NK-92 (cell line): ENCODE measurements around the gene EPHA7.

Experiments
- DNase-seq: peaks from one replicate; lab custom pipeline; 2025; ENCODE audit not compliant: unreplicated experiment; lab: John Stamatoyannopoulos, UW

EPHA7 gene

DNA sequence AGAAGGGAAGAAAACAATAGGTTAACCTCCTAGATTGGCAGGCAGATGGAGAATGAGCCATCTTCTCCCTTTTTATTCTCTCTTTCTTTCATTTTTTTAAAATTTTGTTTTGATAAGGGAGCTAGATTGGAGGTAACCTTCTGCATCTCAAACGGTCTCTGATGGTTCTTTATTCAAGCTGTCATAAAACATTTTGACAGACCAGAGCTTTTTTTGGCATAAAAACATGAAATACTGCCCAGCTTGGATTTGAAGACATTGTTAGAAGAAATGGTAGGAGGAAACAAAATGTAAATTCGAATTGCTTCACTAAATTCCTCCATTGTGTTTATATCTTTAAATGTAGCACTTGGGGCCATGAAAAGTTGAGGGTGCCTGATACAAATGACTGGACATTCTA, 158.5 kb downstream of the EPHA7 start:
- no peak for DNase-seq

DNA sequence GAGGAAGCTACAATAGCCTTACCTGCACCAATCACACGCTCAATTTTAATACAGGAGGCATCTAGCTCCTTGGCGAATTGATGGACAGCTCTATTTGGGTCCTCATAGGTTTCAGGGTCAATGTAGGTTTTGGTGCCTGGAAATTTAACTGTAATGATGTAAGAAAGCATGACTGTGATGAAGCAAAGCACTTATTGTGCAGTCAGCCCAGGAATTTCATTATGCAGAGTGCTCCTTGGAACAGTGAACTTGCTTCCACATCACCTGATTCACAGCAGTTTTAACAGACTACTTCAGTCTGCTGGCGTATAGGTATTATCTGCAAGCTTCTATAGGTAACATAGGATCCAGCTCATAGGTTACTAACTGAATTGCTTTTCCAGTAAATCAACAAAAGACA, 160.0 kb downstream of the EPHA7 start:
- DNase-seq, result no peak

DNA sequence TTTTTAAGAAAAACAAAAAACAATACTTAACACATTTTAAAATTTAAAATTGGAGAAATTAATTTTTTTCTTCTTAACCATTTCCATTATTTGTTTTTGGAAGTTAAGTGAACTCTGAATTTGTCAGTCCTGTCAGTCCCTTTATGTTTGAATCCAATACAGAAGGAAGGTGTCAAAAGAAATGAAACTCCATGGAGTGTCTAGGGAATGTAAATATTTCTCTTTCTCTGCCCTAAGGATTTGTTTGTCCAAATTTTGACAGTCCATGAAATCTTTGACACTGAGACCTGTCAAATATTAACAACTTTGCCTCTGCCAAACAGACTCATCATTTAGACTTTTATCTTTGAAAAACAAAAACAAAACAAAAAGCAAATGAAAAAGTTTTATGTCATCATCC, 166.4 kb downstream of the EPHA7 start:
- DNase-seq, result no peak

DNA sequence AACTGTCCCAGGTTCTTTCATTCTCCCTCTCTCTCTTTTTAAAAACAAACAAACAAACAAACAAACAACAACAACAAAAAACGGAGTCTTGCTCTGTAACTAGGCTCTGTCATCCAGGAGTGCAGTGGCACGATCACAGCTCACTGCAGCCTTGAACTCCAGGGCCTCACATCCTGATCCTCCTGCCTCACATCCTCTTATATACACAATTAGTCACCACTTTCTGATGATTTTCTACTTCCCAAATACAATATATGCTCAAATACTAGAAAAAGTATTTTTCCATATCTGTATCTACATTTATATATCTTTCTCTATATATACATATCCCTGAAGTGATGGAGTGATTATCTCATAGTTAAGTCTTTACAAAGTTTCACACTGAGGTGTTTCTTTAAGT, 170.7 kb downstream of the EPHA7 start:
- DNase-seq, result no peak

DNA sequence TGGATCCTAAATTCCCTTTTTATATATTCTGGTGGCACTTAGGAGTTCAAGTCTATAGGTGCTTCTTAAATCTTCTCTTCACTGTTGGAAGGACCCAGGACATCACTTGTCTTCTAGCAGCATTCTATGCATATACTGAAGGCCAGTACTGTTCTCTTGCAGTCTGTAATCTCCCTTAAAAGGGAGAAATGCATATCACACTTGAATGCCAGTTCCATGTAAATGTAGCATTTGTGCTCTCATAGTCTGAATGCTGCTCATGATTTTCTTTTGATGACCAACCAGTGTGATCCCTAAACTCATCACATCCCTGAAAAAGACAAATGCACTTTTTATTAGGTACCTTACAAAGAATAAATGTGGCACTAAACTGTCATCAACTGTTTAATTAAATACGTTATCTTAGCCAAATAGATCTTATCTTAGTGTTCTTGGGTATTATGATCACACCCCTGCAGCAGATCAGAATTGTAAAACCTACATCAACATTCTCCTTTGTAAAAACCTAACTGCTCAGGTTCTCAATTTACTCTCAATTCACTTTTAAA, 176.1 kb downstream of the EPHA7 start:
- no peak for DNase-seq

DNA sequence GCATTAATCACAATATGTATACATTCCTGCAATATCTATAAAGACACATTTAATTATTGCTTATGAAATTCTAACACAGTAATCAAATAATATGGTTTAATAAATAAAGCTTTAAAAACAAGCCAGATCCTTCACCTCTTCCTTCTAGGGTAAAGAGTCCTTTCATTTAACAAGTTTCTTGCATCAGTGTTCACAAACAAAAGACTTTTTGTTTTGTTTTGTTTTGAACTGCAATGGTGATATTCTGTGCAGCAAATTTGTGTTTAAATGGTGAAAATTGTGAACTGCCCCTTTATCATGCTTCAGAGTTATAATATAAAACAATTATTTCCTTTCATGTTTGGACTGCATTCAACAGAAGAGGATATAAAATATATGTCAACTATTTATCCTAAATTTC, 177.3 kb downstream of the EPHA7 start:
- DNase-seq, result no peak

DNA sequence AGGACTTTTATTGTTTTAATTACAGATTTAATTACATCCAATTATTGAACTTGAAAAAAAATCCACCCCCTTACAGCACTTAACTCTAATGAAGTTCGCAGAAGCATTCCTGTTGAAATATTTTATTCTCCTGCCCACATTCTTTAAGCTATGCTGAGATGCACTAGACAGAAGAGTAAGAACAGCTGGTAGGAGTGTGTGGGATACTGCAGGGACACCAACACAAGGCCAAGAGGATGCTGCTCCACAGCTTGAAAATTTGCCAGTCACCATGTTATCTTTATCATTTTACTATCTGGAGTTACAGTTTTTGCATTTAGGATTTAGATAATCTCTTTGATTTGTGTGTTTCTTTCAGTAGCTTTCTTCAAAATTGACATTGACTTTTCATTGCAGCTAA, 180.7 kb downstream of the EPHA7 start:
- no peak for DNase-seq

DNA sequence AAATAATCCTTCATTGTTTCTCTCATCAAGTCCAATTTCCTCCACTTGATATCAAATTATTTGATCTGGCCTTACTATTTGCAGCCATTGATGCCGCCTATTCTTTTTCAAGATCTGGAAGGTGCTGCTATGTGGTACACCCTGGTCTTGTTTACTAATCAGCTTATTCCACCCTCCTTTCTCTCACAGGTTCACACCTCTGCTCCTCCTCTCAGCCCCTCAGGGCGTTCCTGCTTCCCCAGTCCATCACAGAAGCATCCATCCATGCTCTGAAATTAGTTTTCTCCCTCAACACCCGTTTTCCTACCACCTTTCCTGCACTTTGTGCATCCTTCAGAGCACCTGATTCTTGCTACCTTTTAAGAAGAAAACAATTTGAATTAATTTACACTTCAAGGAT, 183.6 kb downstream of the EPHA7 start:
- no peak for DNase-seq

DNA sequence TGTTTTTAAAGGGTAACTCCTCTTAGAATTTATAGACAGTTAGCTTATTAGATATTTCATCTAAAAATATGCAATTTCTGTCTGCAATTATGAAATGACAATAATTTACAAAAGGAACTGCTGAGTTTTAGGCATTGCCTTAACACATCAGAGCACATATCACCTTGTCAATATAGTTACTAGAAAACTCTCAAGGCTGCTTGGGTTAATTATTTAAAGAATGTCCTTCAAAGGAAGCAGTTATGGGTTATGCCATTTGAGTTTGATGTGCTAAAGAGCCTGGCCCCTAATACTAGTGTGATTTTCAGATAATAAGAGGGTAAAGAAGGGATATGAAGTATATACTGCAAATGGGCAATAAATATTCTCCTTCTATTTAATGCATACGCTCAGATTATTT, 192.5 kb downstream of the EPHA7 start:
- DNase-seq, result no peak

DNA sequence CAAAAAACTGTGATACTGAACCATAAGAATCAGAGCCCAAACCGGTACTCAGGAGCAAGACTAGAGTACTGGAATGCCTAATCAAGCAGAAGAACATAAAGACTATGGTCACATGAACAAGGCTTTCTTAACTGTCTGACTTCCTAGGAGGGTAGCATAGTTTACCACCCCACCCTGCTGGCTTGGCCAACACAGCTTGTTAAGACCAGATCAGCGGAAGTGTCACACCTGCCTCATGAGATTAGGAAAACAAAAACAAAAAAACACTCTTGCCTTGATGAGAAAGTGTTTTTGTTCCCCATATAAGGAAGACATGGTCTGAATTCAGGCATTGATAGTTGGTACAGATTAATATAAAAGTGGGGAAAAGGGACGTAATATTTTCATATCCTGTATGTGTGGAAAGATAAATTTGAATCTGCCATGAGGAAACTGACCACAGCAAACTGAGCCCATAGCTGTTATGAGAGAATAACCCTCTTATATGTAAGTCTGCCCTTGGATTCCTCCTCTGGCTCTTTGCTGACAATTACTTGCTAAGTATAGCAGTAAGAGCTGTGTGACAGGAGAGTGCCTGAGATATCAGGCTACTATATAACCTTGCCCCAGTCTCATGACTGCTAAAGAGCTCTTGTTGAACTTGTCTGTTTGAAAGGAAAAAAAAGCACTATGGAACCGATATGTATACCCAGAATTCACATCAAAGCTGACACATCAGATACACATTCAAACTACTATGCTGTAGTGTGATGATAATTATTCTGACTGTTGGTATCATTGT, 197.1 kb downstream of the EPHA7 start:
- DNase-seq, result no peak

DNA sequence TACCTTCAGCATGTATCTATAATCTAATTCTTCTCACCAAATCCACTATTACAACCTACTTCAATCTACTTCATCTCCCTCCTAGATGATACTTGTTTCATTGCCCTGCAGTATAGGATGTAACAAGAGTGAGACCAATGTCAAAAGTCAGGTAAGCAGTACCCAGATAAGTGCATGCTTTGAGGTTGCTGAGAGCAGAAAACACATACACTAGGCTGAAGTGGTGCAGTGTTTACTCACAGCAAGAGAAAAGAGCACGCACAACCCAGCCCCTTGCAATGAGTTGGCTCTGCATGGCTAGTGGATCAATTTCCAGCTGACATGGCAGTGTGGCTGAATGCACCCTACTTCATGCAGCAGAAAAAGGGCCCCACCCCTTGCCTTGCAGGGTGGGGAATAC, 199.9 kb downstream of the EPHA7 start:
- DNase-seq, result no peak

DNA sequence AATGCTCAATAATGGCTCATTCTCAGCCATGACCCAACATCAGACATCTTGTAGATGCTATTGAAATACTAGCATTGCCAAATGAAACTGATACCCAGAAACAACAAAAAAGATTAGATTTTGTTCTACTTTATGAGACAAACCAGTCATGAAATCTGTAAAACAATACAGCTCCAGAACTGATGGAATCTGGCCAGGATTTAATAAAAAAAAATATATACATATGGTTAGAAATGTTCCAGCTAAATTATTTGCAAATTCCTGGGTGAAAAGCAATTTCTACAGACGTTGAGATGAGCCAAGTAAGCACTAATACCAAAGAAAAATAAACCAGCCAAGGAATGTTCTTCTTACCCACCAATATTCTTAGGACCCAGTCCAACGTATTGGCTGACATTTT, 201.3 kb downstream of the EPHA7 start:
- no peak for DNase-seq

DNA sequence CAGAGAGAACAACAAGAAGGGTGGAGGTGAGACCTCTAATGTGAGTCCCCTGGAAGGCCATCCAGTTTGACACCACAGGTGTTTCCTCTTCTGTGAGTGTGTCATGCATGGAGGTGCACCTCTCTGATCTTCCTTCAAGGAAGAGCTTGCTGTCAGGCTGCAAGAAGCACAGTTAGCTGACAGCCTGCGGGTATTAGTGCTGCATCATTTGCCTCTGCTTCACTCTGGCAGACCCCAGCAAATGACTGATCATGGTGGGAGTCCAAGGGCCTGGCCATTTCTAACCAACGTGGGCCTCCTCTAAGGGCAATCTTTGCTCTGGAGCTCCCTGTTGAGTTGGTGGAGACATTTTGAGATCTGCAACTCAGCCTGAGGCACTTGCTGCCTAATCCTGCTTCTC, 206.3 kb downstream of the EPHA7 start:
- no peak for DNase-seq

DNA sequence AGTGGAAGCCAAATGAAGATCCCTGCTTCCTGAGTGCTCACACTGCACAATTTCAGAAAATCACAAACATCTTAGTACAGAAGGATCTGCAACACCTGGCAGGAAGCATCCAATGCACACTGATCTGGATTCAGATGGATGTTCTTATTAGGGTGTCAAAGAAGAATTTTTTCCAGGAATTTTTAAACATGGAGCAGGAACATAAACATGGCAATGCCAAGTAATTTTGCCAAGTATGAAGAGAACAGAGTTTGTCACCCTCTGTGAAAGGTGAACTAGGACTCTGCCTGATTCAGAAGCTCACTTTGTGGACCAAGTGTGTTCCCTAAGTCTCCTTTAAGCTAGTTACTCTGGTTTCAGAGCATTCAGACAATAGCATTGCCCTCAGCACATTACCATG, 208.5 kb downstream of the EPHA7 start:
- DNase-seq, result no peak

DNA sequence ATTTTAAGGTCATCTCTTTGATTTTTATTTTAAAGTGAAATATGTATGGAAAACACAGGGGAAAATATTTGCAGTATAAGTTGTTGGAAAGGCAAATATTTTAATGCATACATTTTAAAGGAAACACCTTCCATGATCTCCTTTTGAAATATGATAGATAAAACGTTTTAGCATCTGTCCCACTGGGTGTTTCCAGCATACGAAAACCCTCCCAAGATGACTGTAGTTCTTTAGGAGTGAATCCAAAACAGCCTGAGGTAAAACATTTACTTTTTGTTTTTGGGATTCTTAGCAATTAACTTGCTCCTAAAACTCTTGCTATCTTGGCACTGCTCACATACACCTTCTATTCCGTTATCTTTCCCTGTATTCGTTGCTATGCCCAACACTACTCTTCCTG, 210.0 kb downstream of the EPHA7 start:
- DNase-seq, result no peak

DNA sequence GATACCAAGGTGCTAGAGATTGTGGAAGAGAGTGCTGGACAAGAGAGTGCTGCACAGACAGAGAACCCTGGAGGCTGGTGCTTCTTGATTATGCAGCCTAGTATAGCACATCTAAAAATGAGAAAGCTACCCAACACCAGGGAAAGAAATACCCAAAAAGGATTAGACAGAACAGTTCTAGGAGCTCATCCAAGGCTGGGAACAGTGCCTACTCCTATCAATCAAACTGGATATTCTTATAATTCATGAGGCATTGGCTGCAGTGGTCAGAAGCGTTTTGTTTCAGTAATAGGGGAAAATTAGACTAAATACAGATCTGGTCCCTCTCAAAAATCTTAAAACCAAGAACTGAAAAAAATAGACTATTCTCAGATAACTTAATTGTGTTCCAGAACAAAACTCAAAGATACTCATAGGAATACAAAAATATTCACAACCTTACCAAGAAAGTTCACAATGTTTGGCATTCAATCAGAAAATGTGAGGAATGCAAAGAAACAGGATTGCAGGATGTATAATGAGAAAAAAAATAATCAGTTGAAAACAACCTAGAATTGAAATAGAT, 222.9 kb downstream of the EPHA7 start:
- DNase-seq, result no peak

DNA sequence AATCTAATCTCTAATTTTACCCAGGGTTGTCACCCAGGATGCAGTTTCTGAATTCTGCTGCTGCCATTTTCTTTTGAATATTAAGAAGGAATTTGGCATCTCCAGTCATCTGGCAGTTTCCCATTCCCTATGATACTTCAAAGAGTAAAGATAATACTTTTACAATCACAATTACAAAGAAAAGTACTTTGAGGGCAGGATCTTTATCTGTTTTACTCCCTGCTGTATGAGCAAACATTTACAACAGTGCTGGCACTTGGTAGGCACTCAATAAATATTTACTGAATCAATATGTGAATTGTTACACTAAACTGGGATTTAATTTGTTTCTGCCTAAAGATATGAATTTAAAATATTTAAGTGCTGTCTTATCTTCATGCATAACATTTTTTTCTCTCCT, 224.9 kb downstream of the EPHA7 start:
- DNase-seq, result no peak

DNA sequence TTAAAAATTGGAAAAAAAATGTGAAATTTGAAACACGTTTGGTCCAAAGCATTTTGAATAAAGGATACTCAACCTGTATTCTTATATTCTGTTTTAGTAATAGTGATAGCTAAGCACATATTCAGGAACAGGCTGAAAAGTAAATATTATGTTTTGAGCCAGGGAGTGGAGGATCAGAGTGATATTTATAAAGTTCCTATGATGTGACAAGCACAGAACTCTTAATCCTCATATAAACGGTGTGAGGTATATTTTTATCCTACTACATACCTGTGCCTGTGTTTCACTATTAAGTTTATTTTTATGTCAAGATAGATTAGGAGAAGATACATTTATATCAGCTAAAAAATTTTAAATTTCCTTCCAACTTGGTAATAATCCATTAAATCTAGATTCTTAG, 225.5 kb downstream of the EPHA7 start:
- no peak for DNase-seq
